A549 treated with ZK216348 at 1 μM for 4 hours (cell line): ENCODE measurements around the gene MAPK8IP3. TPM values are rescaled to one million over a fixed set of nuclear protein-coding genes. Genes with fewer than 3 reads are reported as not detected.

Source experiments
- total RNA-seq: library from RNA; stranded (reverse); fragments of 200-300 nt; extraction: Qiagen RNA extraction; gene quantifications from 5 replicates; pipeline ENCODE4 v1.2.3, GENCODE V29; 2022; ENCODE audit warnings: low read depth

MAPK8IP3 gene, protein sequence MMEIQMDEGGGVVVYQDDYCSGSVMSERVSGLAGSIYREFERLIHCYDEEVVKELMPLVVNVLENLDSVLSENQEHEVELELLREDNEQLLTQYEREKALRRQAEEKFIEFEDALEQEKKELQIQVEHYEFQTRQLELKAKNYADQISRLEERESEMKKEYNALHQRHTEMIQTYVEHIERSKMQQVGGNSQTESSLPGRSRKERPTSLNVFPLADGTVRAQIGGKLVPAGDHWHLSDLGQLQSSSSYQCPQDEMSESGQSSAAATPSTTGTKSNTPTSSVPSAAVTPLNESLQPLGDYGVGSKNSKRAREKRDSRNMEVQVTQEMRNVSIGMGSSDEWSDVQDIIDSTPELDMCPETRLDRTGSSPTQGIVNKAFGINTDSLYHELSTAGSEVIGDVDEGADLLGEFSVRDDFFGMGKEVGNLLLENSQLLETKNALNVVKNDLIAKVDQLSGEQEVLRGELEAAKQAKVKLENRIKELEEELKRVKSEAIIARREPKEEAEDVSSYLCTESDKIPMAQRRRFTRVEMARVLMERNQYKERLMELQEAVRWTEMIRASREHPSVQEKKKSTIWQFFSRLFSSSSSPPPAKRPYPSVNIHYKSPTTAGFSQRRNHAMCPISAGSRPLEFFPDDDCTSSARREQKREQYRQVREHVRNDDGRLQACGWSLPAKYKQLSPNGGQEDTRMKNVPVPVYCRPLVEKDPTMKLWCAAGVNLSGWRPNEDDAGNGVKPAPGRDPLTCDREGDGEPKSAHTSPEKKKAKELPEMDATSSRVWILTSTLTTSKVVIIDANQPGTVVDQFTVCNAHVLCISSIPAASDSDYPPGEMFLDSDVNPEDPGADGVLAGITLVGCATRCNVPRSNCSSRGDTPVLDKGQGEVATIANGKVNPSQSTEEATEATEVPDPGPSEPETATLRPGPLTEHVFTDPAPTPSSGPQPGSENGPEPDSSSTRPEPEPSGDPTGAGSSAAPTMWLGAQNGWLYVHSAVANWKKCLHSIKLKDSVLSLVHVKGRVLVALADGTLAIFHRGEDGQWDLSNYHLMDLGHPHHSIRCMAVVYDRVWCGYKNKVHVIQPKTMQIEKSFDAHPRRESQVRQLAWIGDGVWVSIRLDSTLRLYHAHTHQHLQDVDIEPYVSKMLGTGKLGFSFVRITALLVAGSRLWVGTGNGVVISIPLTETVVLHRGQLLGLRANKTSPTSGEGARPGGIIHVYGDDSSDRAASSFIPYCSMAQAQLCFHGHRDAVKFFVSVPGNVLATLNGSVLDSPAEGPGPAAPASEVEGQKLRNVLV (N-terminal part only)
- total RNA-seq, result 20.2 to 72.3 TPM (median 60.7 TPM) in 5 replicates

DNA sequence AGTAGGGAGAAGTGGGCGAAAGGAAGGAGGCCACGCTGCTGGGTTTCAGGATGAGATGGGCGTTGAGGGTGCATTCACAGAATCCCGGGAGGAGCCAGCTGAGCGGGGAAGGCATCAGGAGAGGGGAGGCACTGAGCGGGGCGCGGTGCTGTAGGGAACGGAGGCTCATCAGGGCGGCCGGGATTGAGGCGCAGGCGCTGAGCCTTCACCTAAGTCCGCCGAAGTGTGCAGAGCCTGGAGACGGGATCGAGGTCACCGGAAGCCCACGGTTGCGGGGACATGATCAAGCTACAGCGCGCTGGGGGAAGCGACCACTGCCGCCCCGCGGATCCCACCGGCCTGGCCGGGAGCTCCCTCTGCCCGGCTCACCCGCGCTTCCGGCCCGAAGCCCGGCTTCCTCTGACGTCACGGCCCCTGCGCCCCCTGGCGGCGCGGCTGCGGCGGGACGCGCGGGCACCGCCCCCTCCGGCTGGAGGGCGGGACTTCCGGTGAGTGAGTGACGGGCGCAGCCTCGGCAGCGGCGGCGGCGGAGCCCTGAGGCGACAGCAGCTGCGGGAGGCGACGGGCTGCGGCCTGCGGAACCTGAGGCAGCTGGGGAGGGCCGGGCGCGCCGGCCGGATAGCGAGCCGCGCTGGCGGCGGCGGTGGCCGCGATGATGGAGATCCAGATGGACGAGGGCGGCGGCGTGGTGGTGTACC, at the start of gene MAPK8IP3:
Gene MAPK8IP3 (plus strand): TSS at position 508 of the 698 bp plus-strand sequence. CDS start 145 bp downstream, at position 653.

DNA sequence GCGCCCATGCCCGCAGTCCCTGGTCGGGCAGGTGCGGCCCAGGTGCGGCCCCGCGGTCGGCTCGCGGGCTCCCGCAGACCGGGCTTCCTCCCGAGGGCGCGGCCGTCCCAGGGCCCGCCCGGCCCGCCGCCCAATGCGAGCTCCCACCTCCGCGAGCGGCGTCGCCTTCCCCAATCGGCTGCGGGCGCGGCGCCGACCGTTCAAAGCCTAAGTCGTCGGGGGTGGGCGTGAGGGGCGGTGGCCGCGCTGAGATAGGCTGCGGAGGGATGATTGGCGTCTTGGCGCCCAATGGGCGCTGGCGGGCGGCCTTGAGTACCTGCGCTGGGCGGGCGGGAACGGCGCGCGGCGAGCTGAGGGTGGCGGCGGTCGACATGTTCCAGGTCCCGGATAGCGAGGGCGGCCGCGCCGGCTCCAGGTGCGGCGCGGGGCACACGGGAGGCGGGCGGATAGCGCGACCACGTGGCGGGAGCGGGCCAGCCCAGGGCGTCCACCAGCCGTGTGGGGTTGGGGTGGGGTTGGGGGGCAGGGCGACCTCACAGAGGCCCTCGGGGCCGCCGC, 28.0 kb upstream of the MAPK8IP3 start, which contains the start of gene JPT2:
Gene JPT2 (plus strand): TSS at position 338 of the 558 bp plus-strand sequence. CDS start 34 bp downstream, at position 372.

DNA sequence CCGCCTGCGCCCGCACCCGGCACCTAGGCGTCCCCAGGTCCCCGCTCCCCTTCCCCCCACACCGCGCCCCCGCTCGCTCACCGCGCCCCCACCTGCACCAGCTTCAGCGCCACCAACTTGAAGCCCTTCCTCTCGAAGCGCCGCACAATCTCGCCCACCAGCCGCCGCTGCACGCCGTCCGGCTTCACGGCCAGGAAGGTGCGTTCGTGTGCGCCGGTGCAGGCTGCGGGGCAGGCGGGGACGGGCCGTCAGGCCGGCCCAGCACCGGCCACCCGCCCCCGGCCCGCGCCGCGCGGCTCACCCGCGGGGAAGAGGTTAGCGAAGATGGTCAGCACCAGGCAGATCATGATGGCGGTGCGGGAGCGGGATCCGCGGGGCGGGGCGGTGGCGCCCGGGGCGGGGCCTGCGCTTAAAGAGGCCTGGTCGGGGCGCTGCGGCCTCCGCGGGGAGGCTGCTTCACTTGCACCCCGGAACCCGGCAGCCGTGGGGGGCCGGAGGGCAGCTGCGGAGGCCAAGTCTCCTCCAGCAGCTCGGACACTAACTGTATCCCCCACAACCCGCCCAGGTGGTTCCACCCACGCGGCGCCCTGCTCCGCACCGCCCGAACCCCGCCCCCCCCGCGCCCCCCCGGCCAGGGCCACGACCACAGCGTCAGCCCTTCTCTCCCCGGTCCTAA, 65.3 kb downstream of the MAPK8IP3 start, which contains the start of gene NME3:
Gene NME3 (minus strand): TSS at position 356 of the 676 bp plus-strand sequence. CDS start 9 bp downstream, at position 347.

DNA sequence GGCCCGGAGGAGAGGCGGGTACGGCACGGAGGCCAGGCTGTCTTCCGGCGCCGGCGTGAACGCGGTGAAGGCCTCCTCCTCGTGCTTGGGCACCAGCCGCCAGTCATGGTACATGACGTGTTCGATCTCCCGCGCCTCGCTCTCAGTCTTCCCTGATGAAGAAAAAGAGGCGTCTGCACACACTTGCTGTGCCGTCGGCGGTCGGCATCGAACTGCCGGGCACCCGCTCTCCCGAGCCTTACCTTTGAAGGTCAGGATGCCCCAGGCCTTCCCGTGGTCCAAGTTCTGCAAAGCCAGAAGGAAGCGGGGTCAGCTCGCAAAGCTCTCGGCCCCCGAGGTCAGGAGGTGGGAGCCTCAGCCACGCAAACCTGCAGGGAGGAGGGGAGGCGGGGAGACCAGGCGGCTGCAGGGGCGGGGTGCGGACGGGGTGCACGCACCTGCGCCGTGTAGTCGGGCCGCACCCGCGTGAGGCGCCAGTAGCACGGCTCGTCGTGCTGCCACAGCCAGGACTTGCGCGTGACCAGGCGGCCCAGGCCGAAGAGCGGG, 66.4 kb downstream of the MAPK8IP3 start, which contains the start of gene EME2:
Gene EME2 (plus strand): TSS at position 449 of the 546 bp plus-strand sequence. CDS start 418 bp downstream, outside the sequence.

DNA sequence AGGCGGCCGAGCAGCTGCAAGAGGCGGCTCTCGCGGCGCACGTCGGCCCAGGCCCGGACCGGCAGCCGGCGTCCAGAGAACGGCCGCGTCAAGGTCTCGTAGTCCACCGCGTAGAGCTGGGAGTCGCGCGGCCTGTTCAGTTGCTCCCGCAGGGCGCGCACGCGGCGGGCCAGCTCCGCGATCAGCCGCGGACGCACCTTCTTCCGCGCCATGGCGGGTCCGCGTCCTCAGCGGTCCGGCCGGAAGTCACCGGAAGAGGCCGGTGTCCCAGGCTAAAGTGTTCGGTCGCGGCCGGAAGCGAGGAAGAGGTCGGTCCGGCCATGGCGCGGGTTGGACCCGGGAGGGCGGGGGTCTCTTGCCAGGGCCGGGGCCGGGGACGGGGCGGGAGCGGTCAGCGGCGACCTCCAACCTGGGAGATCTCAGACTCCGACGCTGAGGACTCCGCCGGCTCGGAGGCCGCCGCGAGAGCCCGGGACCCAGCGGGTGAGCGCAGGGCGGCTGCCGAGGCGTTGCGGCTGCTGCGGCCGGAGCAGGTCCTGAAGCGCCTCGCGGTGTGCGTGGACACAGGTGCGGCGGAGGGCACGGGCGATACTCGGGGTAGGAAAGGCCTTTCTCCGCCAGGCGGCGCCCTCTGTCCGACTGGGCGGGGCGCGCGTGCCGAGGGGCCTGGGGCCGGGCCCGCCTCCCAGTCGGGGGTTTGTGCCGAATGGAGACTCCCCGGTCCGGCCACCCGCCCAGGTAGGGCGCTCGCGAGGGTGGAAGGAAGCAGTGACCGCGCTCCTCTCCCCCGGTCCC, 67.1 kb downstream of the MAPK8IP3 start, which contains the start of gene MRPS34:
Gene MRPS34 (minus strand): TSS at position 227 of the 795 bp plus-strand sequence. CDS start 15 bp downstream, at position 212.

DNA sequence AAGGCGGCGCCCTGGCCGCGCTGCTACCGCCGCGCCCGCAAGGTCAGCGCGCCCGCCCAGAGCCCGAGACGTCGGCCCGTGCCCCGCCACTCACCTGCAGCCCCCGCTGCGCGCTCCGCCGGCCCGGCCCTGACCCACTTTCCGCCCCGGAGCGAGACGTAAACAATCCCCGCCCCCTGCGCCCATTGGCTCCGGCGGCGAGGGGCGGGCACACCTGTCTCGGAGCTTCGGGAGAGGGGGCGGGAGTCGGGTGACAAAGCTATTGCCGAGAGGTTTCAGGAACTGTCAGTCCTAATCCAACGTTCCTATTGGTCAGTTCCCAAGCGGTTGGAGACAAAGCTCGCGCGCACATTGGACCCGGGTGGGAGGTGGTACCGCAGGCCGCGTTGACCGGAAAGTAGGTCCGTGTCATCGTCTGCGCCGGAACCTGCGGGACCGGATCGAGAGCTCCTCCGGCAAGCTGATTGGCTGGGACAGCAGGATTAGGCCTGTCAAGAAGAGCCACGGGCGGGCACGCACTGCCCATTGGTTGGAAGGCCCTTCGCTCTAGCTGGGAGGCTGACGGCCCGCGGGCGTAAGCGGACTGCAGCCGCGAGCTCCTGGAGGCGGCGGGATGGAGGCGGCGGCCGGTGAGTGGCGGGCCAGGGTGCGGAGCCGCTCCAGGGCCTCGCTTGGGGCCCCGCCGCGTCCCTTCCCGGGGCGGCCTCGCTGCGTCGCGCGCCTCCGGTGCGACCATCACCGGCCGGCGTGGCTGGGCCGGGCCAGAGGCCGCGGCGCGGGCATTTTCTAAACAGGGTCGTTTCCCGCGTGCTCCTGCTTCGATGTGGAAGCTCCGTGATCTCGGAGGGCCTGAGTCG, 76.6 kb downstream of the MAPK8IP3 start, which contains the start of the genes NUBP2 and SPSB3:
Gene NUBP2 (plus strand): TSS at position 553 of the 857 bp plus-strand sequence. CDS start 61 bp downstream, at position 614.
Gene SPSB3 (minus strand): TSS at position 164 of the 857 bp plus-strand sequence. CDS start 1,088 bp downstream, outside the sequence.

DNA sequence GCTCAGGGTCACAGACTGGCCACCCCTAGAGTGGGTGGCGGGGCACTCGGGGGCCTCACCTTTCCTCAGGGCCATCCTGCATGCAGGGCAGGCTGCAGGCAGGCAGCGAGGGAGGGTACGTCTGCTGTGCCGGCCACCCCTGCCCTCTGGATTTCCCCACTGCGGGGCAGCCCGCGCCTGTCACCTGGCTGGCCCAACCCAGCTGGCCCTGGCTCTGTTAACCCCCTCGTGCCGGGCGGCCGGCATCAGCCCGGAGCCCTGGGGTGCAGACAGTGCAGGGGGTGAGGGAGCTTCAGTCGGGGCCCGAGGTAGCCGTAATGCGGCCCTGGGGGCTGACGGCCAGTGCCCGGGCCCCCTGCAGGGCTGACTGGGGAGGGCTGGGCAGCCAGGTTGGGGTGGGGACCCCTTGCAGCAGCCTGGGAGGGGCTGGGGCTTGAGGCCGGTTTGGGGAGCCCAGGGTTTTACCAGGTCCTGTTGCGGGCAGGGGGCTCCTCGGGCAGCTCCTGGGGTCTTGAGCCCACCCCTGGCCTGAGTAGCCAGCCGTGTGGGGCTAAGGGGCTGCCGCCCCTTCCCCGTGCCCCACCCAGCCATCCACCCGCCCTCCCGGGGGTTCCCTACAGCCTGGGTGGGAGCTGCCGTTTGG, 87.7 kb downstream of the MAPK8IP3 start, which contains the start of gene IGFALS:
Gene IGFALS (minus strand): TSS at position 128 of the 643 bp plus-strand sequence. CDS start 53 bp downstream, at position 75.

Other genes starting within 250 kb of the MAPK8IP3 start
- 36.2 to 82.8 TPM (median 80.0 TPM) in 5 replicates for gene CLCN7, start 231.2 kb upstream of the MAPK8IP3 start, total RNA-seq
- 0.14 TPM in 1 of 5 replicates, not detected in the others for gene PTX4, start 217.3 kb upstream of the MAPK8IP3 start, total RNA-seq
- 17.9 to 47.6 TPM (median 40.5 TPM) in 5 replicates for gene TELO2, start 212.8 kb upstream of the MAPK8IP3 start, total RNA-seq
- gene TMEM204, start 172.5 kb upstream of the MAPK8IP3 start, total RNA-seq, result not detected in 5 replicates
- gene IFT140, start 94.1 kb upstream of the MAPK8IP3 start, total RNA-seq, result 8.1 to 11.2 TPM (median 9.7 TPM) in 5 replicates
- gene CRAMP1, start 93.8 kb upstream of the MAPK8IP3 start, total RNA-seq, result 12.4 to 19.1 TPM (median 16.7 TPM) in 5 replicates
- gene JPT2, start 27.9 kb upstream of the MAPK8IP3 start, total RNA-seq, result 168 to 242 TPM (median 184 TPM) in 5 replicates
- 23.1 to 67.4 TPM (median 55.9 TPM) in 5 replicates for gene NME3, start 65.3 kb downstream of the MAPK8IP3 start, total RNA-seq
- 5.3 to 12.7 TPM (median 10.6 TPM) in 5 replicates for gene EME2, start 66.6 kb downstream of the MAPK8IP3 start, total RNA-seq
- 152 to 266 TPM (median 257 TPM) in 5 replicates for gene MRPS34, start 66.9 kb downstream of the MAPK8IP3 start, total RNA-seq
- gene SPSB3, start 76.4 kb downstream of the MAPK8IP3 start, total RNA-seq, result 10.3 to 29.0 TPM (median 24.1 TPM) in 5 replicates
- 41.7 to 91.8 TPM (median 78.7 TPM) in 5 replicates for gene NUBP2, start 76.8 kb downstream of the MAPK8IP3 start, total RNA-seq
- gene IGFALS, start 87.5 kb downstream of the MAPK8IP3 start, total RNA-seq, result not detected in 5 replicates
- gene HAGH, start 120.6 kb downstream of the MAPK8IP3 start, total RNA-seq, result 47.2 to 80.4 TPM (median 68.8 TPM) in 5 replicates
- gene FAHD1, start 121.0 kb downstream of the MAPK8IP3 start, total RNA-seq, result 37.1 to 52.6 TPM (median 47.0 TPM) in 5 replicates
- 1.5 to 2.0 TPM (median 1.5 TPM) in 5 replicates for gene MEIOB, start 166.0 kb downstream of the MAPK8IP3 start, total RNA-seq
- 1.9 to 3.8 TPM (median 2.9 TPM) in 5 replicates for gene HS3ST6, start 212.2 kb downstream of the MAPK8IP3 start, total RNA-seq
- 21.6 to 40.8 TPM (median 38.3 TPM) in 5 replicates for gene MSRB1, start 237.0 kb downstream of the MAPK8IP3 start, total RNA-seq
- not detected in 5 replicates for gene RPL3L, start 248.5 kb downstream of the MAPK8IP3 start, total RNA-seq